HCT116 (cell line): ENCODE results near the gene ICA1L. TPM values are rescaled to one million over a fixed set of nuclear protein-coding genes. Genes with fewer than 3 reads are reported as not detected.

ENCODE experiments used
- ATAC-seq: fragments of 200-7000 bp; cut with Tn5 transposase; 2 replicates; pipeline ENCODE4 v1.9.1; 2020; ENCODE audit warnings: mild to moderate bottlenecking, moderate library complexity
- BruUV-seq: library from RNA; stranded (reverse); fragments of 400-500 nt; replicated peaks from 2 replicates; lab custom pipeline; 2021; lab: Mats Ljungman, UMichigan
- CTCF ChIA-PET: fragments of 300-600 bp; sonication (Branson Sonifier 250); formaldehyde crosslinking; loops from one replicate; lab custom pipeline; 2021; ENCODE audit warnings: antibody characterized with exemption; lab: Charles Lee
- POLR2A ChIA-PET: fragments of 300-600, 350-600 bp; sonication (Branson Sonifier 250); formaldehyde crosslinking; loops from one replicate; lab custom pipeline; 2021; ENCODE audit warnings: antibody characterized with exemption; lab: Charles Lee
- RAD21 ChIA-PET, 2 experiments: fragments of 300-600 bp; sonication (Branson Sonifier 250); formaldehyde crosslinking; loops; one replicate each; lab custom pipeline; 2023; ENCODE audit warnings: low total read pairs in 2 of 2; ENCODE audit not compliant: uncharacterized antibody in 2 of 2, unreplicated experiment in 2 of 2, low non-redundant PET in 1 of 2; lab: Charles Lee
- DNase-seq: peaks from one replicate; pipeline ENCODE4 v3.0.0-alpha.2; 2010; ENCODE audit warnings: low read depth, low spot score
- H2AFZ ChIP-seq: fragments of 200-600 bp; shearing (Covaris generic), sonication (generic); 2 replicates; pipeline ENCODE4 v1.6.1; 2017; ENCODE audit warnings: low read depth, mixed run types, mixed read lengths, antibody characterized with exemption, low read length; ENCODE audit not compliant: poor library complexity, severe bottlenecking
- H3K27ac ChIP-seq: 2 replicates; pipeline ENCODE4 v1.5.1; 2012; ENCODE audit warnings: low read depth, low read length
- H3K27me3 ChIP-seq: fragments of 200-600 bp; sonication (generic); 2 replicates; pipeline ENCODE4 v1.6.1; 2016; ENCODE audit warnings: mixed run types, low read length, mixed read lengths; ENCODE audit not compliant: insufficient read depth
- H3K36me3 ChIP-seq, 2 experiments: fragments of 200-500 bp in 1 of 2; fragments of 200-600 bp in 1 of 2; sonication (Bioruptor generic) in 1 of 2; sonication (generic) in 1 of 2; 2 replicates each; pipeline versions ENCODE4 v1.5.1 to v1.6.1; 2014 to 2016; ENCODE audit warnings: low read length in 2 of 2, inconsistent platforms in 1 of 2, mixed read lengths in 1 of 2, mixed run types in 1 of 2; ENCODE audit not compliant: insufficient read depth in 2 of 2, control insufficient read depth in 1 of 2
- H3K4me1 ChIP-seq, 2 experiments: fragments of 200-600 bp in 1 of 2; sonication (generic) in 1 of 2; 2 replicates each; pipeline versions ENCODE4 v1.5.1 to v1.6.1; 2012 to 2017; ENCODE audit warnings: low read length in 2 of 2, inconsistent platforms in 1 of 2, mild to moderate bottlenecking in 1 of 2, mixed read lengths in 1 of 2, mixed run types in 1 of 2, moderate library complexity in 1 of 2; ENCODE audit not compliant: insufficient read depth in 2 of 2, control insufficient read depth in 1 of 2
- H3K4me2 ChIP-seq: fragments of 200-600 bp; sonication (generic); 2 replicates; pipeline ENCODE4 v1.6.1; 2017; ENCODE audit warnings: mixed run types, low read length, mixed read lengths
- H3K4me3 ChIP-seq, 2 experiments: fragments of 200-600 bp in 1 of 2; sonication (generic) in 1 of 2; replicated peaks in 1 of 2; 2 replicates each; pipeline ENCODE4 v1.5.1; 2011 to 2016; ENCODE audit warnings: low read length in 2 of 2, control low read depth in 1 of 2, low read depth in 1 of 2, mild to moderate bottlenecking in 1 of 2, mixed read lengths in 1 of 2, mixed run types in 1 of 2
- H3K79me2 ChIP-seq: fragments of 200-600 bp; sonication (generic); 2 replicates; pipeline ENCODE4 v1.6.1; 2017; ENCODE audit warnings: mild to moderate bottlenecking, mixed run types, low read length, moderate library complexity, mixed read lengths; ENCODE audit not compliant: insufficient read depth
- H3K9ac ChIP-seq: fragments of 200-600 bp; sonication (generic); 2 replicates; pipeline ENCODE4 v1.6.1; 2016; ENCODE audit warnings: low read length, mixed read lengths
- H3K9me2 ChIP-seq: fragments of 200-600 bp; sonication (generic), shearing (Covaris generic); 2 replicates; pipeline ENCODE4 v1.6.1; 2017; ENCODE audit warnings: mixed run types, mild to moderate bottlenecking, moderate library complexity; ENCODE audit not compliant: insufficient read depth
- H3K9me3 ChIP-seq, 2 experiments: fragments of 200-500 bp in 1 of 2; fragments of 200-600 bp in 1 of 2; sonication (Bioruptor generic) in 1 of 2; sonication (generic) in 1 of 2; 2 replicates each; pipeline ENCODE4 v1.6.1; 2014 to 2017; ENCODE audit warnings: low read length in 2 of 2, mixed read lengths in 2 of 2, inconsistent platforms in 1 of 2, low read depth in 1 of 2, mild to moderate bottlenecking in 1 of 2, mixed run types in 1 of 2, moderate library complexity in 1 of 2; ENCODE audit not compliant: control insufficient read depth in 1 of 2, insufficient read depth in 1 of 2
- H4K20me1 ChIP-seq: fragments of 200-600 bp; sonication (generic), shearing (Covaris generic); 2 replicates; pipeline ENCODE4 v1.6.1; 2017; ENCODE audit warnings: mixed run types, mild to moderate bottlenecking, moderate library complexity; ENCODE audit not compliant: insufficient read depth
- TCF7L2 ChIP-seq: IDR thresholded peaks from 2 replicates; pipeline ENCODE4 v1.7.0; 2011; ENCODE audit warnings: borderline replicate concordance, inconsistent platforms; ENCODE audit not compliant: insufficient read depth, insufficient read length; ENCODE audit errors: extremely low read depth
- intact Hi-C: fragments of 100-400 bp; cut with micrococcal nuclease; formaldehyde crosslinking; loops from 2 replicates; pipeline ENCODE4 v1.10.0; 2022
- total RNA-seq: library from RNA; stranded (reverse); gene quantifications from one replicate; pipeline ENCODE4 v1.2.1, GENCODE V29; 2021; ENCODE audit not compliant: unreplicated experiment
- TF ChIP-seq, protein P1 (sequence below): IDR thresholded peaks from 2 replicates; pipeline ENCODE4 v1.6.1; 2012; ENCODE audit warnings: low read depth
- TF ChIP-seq, protein P2 (sequence below): IDR thresholded peaks from 2 replicates; pipeline ENCODE4 v1.6.1; 2011; ENCODE audit warnings: mild to moderate bottlenecking, low read length, moderate library complexity; ENCODE audit not compliant: insufficient replicate concordance; ENCODE audit errors: extremely low read depth
- TF ChIP-seq, protein P3 (sequence below): IDR thresholded peaks from 2 replicates; pipeline ENCODE4 v1.6.1; 2012

ICA1L gene
- total RNA-seq, 1 experiment from 2014 or later: 2.5 TPM

DNA sequence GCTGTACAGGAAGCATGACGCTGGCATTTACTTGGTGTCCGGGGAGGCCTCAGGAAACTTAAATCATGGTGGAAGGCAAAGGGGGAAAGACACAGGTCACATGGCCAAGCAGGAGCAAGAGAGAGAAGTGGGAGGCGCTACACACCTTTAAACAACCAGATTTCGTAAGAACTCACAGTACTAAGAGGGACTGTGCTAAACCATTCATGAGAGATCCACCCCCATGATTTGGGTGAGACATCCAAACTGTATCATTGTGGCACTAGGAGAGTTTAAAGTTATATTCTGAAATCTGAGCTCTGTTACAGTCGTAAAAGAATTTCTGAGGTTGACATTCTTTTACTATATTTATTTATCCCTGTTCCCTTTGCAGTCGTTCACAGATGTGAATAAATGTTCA lies 116.6 kb downstream of the ICA1L start (continued):
- TF ChIP-seq, protein P1, sequence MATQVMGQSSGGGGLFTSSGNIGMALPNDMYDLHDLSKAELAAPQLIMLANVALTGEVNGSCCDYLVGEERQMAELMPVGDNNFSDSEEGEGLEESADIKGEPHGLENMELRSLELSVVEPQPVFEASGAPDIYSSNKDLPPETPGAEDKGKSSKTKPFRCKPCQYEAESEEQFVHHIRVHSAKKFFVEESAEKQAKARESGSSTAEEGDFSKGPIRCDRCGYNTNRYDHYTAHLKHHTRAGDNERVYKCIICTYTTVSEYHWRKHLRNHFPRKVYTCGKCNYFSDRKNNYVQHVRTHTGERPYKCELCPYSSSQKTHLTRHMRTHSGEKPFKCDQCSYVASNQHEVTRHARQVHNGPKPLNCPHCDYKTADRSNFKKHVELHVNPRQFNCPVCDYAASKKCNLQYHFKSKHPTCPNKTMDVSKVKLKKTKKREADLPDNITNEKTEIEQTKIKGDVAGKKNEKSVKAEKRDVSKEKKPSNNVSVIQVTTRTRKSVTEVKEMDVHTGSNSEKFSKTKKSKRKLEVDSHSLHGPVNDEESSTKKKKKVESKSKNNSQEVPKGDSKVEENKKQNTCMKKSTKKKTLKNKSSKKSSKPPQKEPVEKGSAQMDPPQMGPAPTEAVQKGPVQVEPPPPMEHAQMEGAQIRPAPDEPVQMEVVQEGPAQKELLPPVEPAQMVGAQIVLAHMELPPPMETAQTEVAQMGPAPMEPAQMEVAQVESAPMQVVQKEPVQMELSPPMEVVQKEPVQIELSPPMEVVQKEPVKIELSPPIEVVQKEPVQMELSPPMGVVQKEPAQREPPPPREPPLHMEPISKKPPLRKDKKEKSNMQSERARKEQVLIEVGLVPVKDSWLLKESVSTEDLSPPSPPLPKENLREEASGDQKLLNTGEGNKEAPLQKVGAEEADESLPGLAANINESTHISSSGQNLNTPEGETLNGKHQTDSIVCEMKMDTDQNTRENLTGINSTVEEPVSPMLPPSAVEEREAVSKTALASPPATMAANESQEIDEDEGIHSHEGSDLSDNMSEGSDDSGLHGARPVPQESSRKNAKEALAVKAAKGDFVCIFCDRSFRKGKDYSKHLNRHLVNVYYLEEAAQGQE: no peak
- TF ChIP-seq, protein P2, sequence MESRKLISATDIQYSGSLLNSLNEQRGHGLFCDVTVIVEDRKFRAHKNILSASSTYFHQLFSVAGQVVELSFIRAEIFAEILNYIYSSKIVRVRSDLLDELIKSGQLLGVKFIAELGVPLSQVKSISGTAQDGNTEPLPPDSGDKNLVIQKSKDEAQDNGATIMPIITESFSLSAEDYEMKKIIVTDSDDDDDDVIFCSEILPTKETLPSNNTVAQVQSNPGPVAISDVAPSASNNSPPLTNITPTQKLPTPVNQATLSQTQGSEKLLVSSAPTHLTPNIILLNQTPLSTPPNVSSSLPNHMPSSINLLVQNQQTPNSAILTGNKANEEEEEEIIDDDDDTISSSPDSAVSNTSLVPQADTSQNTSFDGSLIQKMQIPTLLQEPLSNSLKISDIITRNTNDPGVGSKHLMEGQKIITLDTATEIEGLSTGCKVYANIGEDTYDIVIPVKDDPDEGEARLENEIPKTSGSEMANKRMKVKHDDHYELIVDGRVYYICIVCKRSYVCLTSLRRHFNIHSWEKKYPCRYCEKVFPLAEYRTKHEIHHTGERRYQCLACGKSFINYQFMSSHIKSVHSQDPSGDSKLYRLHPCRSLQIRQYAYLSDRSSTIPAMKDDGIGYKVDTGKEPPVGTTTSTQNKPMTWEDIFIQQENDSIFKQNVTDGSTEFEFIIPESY: no peak
- no peak for TF ChIP-seq TCF7L2

DNA sequence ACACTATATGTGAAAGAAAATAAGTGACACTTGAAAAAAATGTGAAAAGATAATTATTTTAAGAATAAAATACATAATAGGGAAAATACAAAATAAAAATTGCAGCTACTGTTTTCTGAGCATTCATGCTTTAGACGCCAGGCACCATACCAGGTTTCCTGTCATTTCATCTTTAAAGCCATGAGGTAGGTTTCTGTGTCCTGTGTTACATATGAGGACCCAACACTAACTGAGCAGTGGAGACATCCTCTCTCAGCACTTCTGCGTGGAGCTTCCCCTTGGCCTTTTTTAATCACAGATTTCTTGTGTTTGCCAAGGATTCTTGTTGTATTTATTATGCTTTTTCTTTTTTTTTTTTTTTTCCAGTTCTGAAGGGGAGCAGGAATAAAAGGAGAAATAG lies 119.5 kb downstream of the ICA1L start:
- H3K4me1 ChIP-seq: no peaks in the 10 kb centered on the region
- no peaks in the 10 kb centered on the region for H3K9me3 ChIP-seq
- no peaks in the 10 kb centered on the region; a peak in 1 of 4 replicates for H3K36me3 ChIP-seq
- BruUV-seq: no TSS peak
- no peaks in the 10 kb centered on the region for H4K20me1 ChIP-seq
- no peaks in the 10 kb centered on the region for H3K79me2 ChIP-seq
- DNase-seq: no peak
- H2AFZ ChIP-seq: no peak overlapping the region
- TF ChIP-seq, protein P3, sequence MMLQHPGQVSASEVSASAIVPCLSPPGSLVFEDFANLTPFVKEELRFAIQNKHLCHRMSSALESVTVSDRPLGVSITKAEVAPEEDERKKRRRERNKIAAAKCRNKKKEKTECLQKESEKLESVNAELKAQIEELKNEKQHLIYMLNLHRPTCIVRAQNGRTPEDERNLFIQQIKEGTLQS: no peak
- H3K9ac ChIP-seq: no peak overlapping the region
- no peak overlapping the region for H3K4me3 ChIP-seq
- intact Hi-C loops: no loop called here
- H3K4me2 ChIP-seq: no peak overlapping the region
- CTCF ChIA-PET: no interaction called here
- no peaks in the 10 kb centered on the region for H3K27me3 ChIP-seq
- POLR2A ChIA-PET: no interaction called here
- H3K9me2 ChIP-seq: no peaks in the 10 kb centered on the region
- RAD21 ChIA-PET: no interaction called here
- no peak overlapping the region for H3K27ac ChIP-seq
- no peak for ATAC-seq
